Stimulated activated CD4-positive, alpha-beta T cell treated with anti-CD3 and anti-CD28 coated beads, Interleukin-4, amount 100 ng/mL, for 4 hours (primary cell): ENCODE results near the gene CDH4.

Experiments
- DNase-seq, 2 experiments: peaks; one replicate each; pipeline ENCODE4 v3.0.0-alpha.2; 2020

The CDH4 gene

GRCh38 chr20:61786230-61786629 lies 534.2 kb downstream of the CDH4 start:
- no peak for DNase-seq

- DNase-seq = no peak
Observed at GRCh38 chr20:61788343-61788742, 536.3 kb downstream of the CDH4 start.

DNA sequence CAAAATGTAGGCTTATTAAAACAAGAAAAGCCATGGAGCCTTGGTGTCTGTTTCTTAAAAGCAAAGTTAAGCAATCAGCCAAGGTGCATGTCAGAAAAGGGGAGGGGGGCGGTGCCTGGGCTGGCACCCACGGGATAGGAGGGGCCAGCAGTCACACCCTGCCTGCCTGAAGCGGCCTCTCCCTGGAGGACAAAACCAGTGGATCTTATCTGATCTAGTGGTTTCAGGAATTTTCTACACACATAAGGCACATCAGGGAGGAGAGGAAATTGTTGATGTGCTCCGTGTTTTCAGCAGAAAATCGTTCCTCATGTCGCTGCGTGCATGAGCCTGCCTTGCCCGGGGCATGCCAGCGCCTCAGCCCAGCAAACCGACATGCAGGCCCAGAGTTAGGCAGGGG lies 537.3 kb downstream of the CDH4 start:
- DNase-seq = no peak

DNA sequence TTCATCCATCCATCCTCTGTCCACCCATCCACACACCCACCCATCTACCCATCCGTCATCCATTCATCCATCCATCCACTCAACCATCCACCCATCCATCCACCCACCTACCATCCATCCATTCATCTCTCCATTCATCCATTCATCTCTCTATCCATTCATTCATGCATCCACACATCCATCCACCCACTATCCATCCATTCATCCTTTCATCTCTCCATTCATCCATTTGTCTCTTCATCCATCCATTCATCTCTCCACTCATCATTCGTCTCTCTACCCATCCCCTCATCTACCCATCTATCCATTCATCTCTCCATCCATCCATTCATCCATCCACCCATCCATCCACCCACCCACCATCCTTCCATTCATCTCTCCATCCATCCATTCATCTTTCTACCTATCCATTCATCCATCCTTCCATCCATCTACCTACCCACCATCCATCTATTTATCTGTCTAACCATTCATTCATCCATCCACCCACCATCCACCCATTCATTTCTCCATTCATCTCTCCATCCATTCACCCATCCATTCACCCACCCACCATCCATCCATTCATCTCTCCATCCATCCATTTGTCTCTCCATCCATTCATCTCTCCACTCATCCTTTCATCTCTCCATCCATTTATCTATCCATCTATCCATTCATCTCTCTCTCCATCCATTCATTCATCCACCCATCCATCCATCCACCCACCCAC lies 538.2 kb downstream of the CDH4 start:
- no peak for DNase-seq

DNA sequence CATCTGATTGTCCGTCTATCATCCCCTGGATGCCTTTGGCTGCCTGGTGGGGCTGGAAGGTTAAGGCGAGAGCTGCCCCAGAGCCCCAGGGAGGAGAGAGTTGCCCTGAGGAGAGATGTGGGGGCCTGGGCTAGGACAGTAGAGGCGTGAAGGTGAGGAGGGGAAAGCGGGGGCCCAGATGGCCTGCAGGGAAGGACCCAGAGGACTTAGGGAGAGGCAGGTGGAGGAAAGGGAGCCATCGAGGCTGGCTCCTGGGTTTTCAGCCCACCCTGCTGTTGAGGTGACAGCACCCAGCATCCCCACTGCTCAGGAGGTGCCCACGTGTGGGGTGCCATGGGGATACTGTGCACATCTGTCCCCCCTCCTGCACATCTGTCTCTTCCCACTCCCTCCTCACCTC lies 539.9 kb downstream of the CDH4 start:
- DNase-seq = no peak

DNA sequence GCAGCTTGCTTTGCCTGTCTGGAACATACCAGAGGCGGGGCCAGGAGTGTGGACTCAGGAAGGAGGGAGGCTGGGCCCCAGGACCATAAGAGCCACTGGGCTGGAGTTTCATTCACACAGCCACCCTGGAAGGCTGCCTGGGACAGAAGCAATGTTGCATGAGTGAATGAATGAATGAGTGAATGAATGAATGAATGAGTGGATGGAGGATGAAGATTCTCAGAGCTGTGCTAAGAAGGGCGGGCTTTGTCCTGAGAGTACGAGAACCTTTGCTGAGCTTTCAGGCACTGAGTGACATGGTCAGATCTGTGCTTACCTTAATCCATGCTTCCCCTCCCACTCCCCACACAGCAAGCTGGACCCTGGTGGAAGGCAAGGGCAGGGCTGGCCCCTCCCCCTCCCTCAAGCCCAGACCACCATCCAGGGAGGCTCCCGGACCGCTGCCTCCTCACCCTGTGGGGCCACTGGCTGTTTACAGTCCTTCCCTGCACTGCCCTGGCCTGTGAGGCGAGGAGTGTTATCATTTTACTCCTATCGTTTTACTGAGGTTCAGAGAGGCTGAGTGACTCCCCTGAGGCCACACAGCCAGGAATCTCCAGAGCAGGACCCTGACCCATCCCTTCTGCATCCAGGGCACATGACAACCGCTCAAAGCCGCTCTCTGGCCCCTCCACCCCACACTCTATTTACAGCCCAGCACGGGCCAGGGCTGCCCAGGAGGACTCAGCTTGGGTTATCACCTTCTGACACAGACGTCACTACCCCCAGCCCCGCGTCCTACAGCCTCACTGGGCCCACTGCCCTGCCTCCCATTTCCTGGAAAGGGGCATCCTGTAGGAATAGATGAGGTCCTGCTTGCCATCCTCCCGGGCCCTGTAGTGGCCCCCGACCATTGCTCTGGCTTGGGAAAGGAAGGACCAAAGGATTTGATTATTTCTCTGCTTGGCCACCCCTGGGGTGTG lies 543.9 kb downstream of the CDH4 start:
- DNase-seq = no peak

- no peak for DNase-seq
Observed at GRCh38 chr20:61796738-61797137, 544.7 kb downstream of the CDH4 start.

- no peak for DNase-seq
Observed at GRCh38 chr20:61797200-61797599, 545.1 kb downstream of the CDH4 start.

DNA sequence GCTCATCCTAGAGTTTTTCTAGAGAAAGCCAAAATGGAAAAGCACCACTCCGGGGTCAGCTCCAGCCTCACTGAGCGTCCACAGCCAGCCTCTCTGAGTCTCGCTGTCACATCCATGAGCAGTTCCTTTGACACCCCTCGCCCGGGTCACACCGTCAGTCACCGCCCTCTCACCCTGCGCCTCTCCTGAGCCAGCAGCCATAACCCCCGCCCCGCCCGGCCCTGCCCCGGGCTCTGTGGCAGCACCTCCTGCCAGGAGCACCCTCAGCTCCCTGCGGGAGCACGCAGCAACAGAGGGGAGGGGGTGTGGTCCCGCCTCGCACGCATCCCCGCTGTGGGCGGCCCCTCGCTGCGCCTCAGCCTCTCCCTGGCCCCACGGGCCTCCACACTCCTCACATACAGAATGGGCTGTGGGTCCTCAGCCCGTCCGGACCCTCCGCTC lies 545.9 kb downstream of the CDH4 start:
- no peak for DNase-seq

- no peak for DNase-seq
Observed at GRCh38 chr20:61798632-61799031, 546.6 kb downstream of the CDH4 start.

GRCh38 chr20:61799394-61799923 lies 547.4 kb downstream of the CDH4 start:
- no peak for DNase-seq

- no peak for DNase-seq
Observed at GRCh38 chr20:61799928-61800327, 547.9 kb downstream of the CDH4 start.

DNA sequence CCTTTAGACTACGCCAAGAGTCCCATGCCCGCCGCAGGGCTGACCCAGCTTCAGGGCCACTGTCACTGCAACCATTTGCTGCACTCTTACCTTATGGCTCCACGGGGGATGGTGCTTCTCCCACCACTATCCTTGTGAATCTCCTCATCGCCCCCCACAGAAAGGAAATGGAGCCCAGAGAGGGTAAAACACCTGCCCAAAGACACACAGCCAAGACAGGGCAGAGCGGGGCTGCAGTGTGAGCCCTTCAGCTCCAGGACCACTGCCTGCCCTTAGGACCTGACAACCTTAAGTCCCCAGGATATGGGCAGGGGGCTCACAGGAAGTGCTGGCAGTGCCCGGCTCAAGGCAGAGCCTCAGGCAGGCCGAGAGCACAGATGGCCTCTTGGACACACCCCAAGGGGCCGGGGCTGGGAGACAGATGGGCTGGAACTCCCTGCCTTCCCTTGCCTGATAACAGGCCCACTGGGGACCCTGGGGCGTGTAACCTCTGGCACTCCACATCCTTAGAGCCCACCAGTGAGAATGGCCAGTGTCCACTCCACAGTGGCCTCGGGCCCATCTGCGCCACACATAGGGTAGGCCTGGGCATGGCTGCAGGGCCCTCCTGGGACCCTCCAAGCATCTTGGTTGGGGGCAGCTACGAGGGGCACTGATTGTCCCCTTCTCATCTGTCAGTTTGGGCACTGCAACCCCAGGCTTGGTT lies 548.5 kb downstream of the CDH4 start:
- no peak for DNase-seq

- DNase-seq = no peak
Observed at GRCh38 chr20:61801065-61801360, 549.0 kb downstream of the CDH4 start.

GRCh38 chr20:61801428-61801827 lies 549.4 kb downstream of the CDH4 start:
- DNase-seq = no peak

DNA sequence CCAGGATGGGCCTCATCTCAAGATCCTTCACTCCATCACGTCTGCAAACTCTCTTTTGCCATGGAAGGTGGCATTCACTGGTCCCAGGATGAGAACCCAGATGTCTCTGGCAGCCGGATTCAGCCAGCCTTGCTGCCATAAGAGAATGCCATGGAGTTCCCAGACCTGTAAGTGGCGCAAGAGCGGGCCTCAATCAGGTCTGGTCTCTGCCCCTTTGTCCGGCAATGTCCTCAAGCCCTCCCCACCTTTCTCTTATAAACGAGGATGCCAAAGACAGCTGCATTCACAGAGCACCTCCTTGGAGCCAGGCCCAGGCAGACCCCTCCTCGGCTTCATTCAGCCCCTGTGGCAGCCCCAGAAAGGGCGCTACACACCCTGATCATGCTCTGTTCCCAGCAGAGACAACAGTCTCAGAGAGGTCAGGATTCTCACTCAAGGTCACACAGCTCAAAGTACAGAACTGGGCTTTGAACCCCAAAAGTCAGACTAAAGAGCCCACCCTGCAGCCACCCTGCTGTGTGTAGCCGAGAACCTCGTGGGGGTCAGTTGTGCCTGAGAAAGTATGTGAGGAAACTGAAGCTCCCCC lies 549.9 kb downstream of the CDH4 start:
- DNase-seq = no peak

GRCh38 chr20:61802721-61803311 lies 550.8 kb downstream of the CDH4 start:
- DNase-seq = no peak

DNA sequence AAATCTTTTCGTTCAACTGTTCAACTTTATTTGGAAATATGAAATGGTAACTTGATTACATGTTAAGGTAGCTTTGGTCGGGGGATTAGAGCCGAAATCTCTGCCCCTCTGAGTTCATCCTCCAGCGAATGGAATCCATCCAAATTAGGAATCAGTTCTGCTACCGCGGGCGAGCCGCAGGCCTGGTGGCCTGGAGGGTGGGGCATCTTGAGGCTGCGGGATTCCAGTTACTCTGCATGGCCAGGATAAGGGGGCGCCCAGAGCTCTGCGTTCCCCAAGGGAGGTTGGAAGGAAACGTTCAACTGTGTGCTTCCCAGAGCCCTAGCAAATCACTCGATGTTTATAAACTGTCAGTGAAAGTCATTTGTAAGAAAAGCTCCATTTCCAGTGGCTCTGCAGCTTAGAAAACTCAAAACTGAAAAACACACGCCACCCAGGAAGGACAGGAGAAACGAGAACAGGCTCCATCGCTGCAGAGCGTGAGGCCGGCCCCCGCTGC lies 551.4 kb downstream of the CDH4 start:
- no peak for DNase-seq

DNA sequence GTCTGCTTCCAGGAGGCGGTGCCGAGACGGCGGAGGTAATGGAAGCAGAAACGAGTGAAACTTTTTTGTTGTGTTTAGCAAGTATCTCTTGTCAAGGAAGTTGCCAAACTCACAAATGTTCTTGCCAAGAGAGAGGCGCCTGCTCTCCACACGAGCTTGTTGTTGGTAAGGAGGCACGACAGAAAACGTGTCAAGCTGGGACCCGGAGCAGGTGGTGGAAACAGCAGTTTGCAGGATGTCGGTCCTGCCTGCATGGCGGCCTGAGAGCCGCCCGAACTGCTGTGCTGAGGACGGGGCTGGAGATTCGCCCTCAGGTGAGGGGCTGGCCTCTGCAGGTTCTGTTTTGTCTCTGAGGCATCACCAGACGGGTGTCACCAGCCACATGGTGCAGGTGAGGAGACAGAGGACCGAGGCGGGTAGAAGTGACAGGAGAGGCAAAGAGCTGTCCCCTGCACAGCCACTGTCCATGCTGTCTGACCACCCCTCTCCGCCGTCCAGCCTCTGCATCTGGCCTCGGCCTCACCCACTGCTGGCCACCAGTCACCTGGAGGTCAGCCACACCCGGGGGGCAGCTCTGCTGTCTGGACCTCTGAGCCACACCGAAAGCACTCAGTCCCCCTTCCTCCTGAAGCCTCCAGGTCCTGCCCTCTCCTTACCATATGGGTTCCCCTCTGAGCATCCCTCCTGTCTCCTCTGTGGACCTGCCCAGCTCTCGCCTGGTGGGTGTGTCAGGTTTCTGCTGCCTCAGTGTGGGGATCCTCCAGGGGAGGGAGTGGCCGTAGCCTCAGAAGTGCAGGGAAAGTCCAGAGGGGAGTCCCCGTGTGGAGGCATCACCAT lies 552.1 kb downstream of the CDH4 start:
- DNase-seq = no peak

- no peak for DNase-seq
Observed at GRCh38 chr20:61804752-61805295, 552.8 kb downstream of the CDH4 start.

DNA sequence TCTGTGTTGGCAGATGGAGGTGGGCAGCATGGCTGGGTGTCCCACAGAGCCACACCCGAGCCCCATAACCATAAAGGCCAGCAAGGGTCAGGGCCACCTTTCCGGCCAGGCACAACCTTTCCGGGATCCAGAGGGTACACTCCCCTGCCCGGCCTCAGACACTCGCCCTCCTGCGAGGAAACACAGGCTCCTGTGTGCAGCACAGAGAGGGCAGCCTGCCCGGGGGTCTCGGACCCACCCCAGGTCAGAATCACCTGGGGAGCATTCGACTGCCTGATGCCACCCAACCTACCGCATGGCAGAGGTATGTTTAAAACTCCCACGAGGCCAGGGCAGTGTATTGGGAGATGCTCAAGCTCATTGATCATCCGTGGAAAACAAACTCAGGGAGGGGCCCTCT lies 553.3 kb downstream of the CDH4 start:
- DNase-seq = no peak
